ENCODE measurements around the gene FAF1. TPM values are rescaled to one million over a fixed set of nuclear protein-coding genes. Genes with fewer than 3 reads are reported as not detected.

Gene FAF1
- total RNA-seq, 4 donors from 2014 or later = 33.8 to 55.8 (median 45.6) TPM

DNA sequence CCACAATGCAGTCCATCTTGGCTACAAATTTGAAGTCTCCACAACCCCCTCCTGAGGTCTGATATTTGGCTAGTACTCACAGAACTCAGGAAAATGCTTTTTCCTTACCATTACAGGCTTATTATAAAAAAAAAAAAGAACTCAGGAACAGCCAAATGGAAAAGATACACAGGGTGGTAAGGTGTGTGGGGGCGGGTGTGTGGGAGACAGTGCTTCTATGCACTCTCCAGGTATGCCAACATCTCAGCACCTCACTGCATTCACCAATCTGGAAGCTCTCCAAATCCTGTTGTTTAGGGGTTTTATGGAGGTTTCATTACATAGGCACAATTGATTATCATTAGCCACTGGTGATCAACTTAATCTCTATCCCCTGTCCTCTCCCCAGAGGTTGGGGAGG lies 126.9 kb downstream of the FAF1 start:
- 91 to 100% methylated on average over 1 of the region's 1 CpG for WGBS, 2 donors
- TF ChIP-seq POLR2A (IDR thresholded peaks at IDR 0.05) (no peak), CTCF (IDR thresholded peaks at IDR 0.05) (no peak)
- H3K4me3 ChIP-seq (ENCODE audit: low read depth, poor library complexity, severe bottlenecking) = no peak overlapping the region
- DNase-seq (ENCODE audit: low spot score in 2 of 2) = no peak
- intact Hi-C loops (cut with DNase I; ENCODE audit: low total_unique reads) = no loop called here

- H3K4me3 ChIP-seq (ENCODE audit: low read depth, poor library complexity, severe bottlenecking) = no peak overlapping the region
- TF ChIP-seq POLR2A (IDR thresholded peaks at IDR 0.05) (no peak), CTCF (IDR thresholded peaks at IDR 0.05) (no peak)
- intact Hi-C loops (cut with DNase I; ENCODE audit: low total_unique reads) = no loop called here
- 94 to 97% methylated on average over 1 of the region's 1 CpG for WGBS, 2 donors
- DNase-seq (ENCODE audit: low spot score in 2 of 2) = no peak
Observed at GRCh38 chr1:50832167-50832566, 127.9 kb downstream of the FAF1 start.

- intact Hi-C loops (cut with DNase I; ENCODE audit: low total_unique reads) = no loop called here
- 93 to 97% methylated on average over 5 of the region's 5 CpGs for WGBS, 2 donors
- TF ChIP-seq POLR2A (IDR thresholded peaks at IDR 0.05) (no peak), CTCF (IDR thresholded peaks at IDR 0.05) (no peak)
- H3K4me3 ChIP-seq (ENCODE audit: low read depth, poor library complexity, severe bottlenecking) = no peak overlapping the region
- DNase-seq (ENCODE audit: low spot score in 2 of 2) = no peak
Observed at GRCh38 chr1:50831300-50832061, 128.6 kb downstream of the FAF1 start.

- H3K4me3 ChIP-seq (ENCODE audit: low read depth, poor library complexity, severe bottlenecking) = no peak overlapping the region
- TF ChIP-seq CTCF (IDR thresholded peaks at IDR 0.05) = no peak
- no peak for TF ChIP-seq POLR2A (IDR thresholded peaks at IDR 0.05)
- no peak for DNase-seq (ENCODE audit: low spot score in 2 of 2)
- intact Hi-C loops (cut with DNase I; ENCODE audit: low total_unique reads) = no loop called here
Observed at GRCh38 chr1:50830621-50831020, 129.4 kb downstream of the FAF1 start.

GRCh38 chr1:50829014-50829958 lies 130.8 kb downstream of the FAF1 start:
- no peak overlapping the region for H3K4me3 ChIP-seq (ENCODE audit: low read depth, poor library complexity, severe bottlenecking)
- 13 to 22% methylated on average over 1 of the region's 1 CpG for WGBS, 2 donors
- no peak for DNase-seq (ENCODE audit: low spot score in 2 of 2)
- intact Hi-C loops (cut with DNase I; ENCODE audit: low total_unique reads) = no loop called here
- TF ChIP-seq CTCF (IDR thresholded peaks at IDR 0.05) (no peak), POLR2A (IDR thresholded peaks at IDR 0.05) (no peak)

Measured in lower leg skin (tissue), 4 donors.